Tibial nerve (tissue), 4 donors: ENCODE results near the gene ERLEC1. TPM values are rescaled to one million over a fixed set of nuclear protein-coding genes. Genes with fewer than 3 reads are reported as not detected.

Source experiments
- DNase-seq, 2 donors: peaks; one replicate each; pipeline ENCODE4 v3.0.0-alpha.2; 2019; ENCODE audit warnings: low spot score in 2 of 2
- H3K27ac ChIP-seq, 4 donors: fragments of 200-600 bp; sonication (generic) in 3 of 4; one replicate each; pipeline ENCODE4 v1.5.1; 2017 to 2019; ENCODE audit warnings: mild to moderate bottlenecking in 1 of 4
- H3K27me3 ChIP-seq, 2 donors: fragments of 200-600 bp; sonication (generic) in 1 of 2; one replicate each; pipeline versions ENCODE4 v1.5.1 to v1.6.0; 2017 to 2019
- H3K36me3 ChIP-seq, 3 donors: fragments of 200-600 bp; sonication (generic); one replicate each; pipeline ENCODE4 v1.5.1; 2018 to 2019
- H3K4me1 ChIP-seq, 4 donors: fragments of 200-600 bp; sonication (generic) in 3 of 4; one replicate each; pipeline ENCODE4 v1.5.1; 2017 to 2019
- H3K4me3 ChIP-seq, 4 donors: fragments of 200-600 bp; sonication (generic) in 3 of 4; one replicate each; pipeline ENCODE4 v1.5.1; 2017 to 2019; ENCODE audit warnings: mild to moderate bottlenecking in 1 of 4, moderate library complexity in 1 of 4
- H3K9me3 ChIP-seq, 4 donors: fragments of 200-600 bp; sonication (generic) in 3 of 4; one replicate each; pipeline ENCODE4 v1.5.1; 2017 to 2019
- EP300 ChIP-seq, 2 donors: sonication (generic); formaldehyde crosslinking; IDR thresholded peaks; one replicate each; pipeline ENCODE4 v1.6.1; 2017; ENCODE audit warnings: antibody characterized with exemption in 2 of 2, mild to moderate bottlenecking in 1 of 2
- POLR2A ChIP-seq, 2 donors: fragments of 450-650 bp; IDR thresholded peaks; one replicate each; pipeline ENCODE4 v1.6.1; 2017; ENCODE audit warnings: antibody characterized with exemption in 2 of 2, mild to moderate bottlenecking in 2 of 2, moderate library complexity in 2 of 2
- WGBS, 2 donors: methylation state at CpG; one replicate each; pipeline ENCODE4 v1.1.5; 2018; 5-methylcytosine and 5-hydroxymethylcytosine counted together
- total RNA-seq, 4 donors: library from RNA; depleted of rRNA; stranded (reverse); fragments of >200 nt; gene quantifications; one replicate each; pipeline ENCODE4 v1.1.0, GENCODE V29; 2016
- TF ChIP-seq, protein P1 (sequence below), 5 experiments: fragments of 200-600 bp in 3 of 5; fragments of 450-650 bp in 2 of 5; sonication (generic) in 3 of 5; IDR thresholded peaks; one replicate each; pipeline ENCODE4 v1.5.1; 2016 to 2019; ENCODE audit warnings: antibody characterized with exemption in 5 of 5, mild to moderate bottlenecking in 3 of 5, moderate library complexity in 2 of 5

Gene ERLEC1
- total RNA-seq, 4 donors from 2014 or later: 90.8 to 102 (median 97.2) TPM

- no peak overlapping the region for H3K27ac ChIP-seq
- no peak for DNase-seq
- peaks cover 0 to 24% (median 7%) of the 10 kb centered on the region in 4 donors for H3K4me1 ChIP-seq
- 88 to 90% methylated on average over 15 of the region's 15 CpGs for WGBS, 2 donors
- no peak for TF ChIP-seq POLR2A (IDR thresholded peaks at IDR 0.05)
- TF ChIP-seq EP300 (IDR thresholded peaks at IDR 0.05): no peak
- no peaks in the 10 kb centered on the region for H3K27me3 ChIP-seq
- no peaks in the 10 kb centered on the region for H3K9me3 ChIP-seq
- peaks cover 0 to 4% (median 0%) of the 10 kb centered on the region in 3 donors for H3K36me3 ChIP-seq
- no peak overlapping the region for H3K4me3 ChIP-seq
These were observed 17.4 kb upstream of the ERLEC1 start for GRCh38 chr2:53769318-53769945.

DNA sequence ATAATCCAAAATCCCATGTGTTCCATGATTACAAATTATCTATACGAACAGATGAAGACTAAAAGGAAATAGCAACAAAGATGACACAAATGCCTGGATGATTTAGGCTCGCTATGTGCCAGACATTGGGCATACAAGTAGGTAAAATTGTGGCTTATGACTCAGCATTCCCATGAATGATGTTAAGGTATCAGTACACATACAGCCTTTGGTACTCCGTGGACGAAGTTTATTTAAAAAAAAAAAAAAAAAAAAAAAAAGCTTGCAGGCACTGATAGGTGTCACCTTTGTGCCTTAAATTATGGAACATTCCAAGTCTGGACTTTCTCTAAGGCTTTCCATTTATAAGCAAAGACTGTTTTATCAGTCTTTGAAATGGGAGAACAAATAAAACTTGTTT, 16.6 kb upstream of the ERLEC1 start:
- 89% methylated on average over 4 of the region's 4 CpGs for WGBS, 2 donors
- Histone ChIP-seq H3K4me1 (peaks cover 0 to 24% (median 7%) of the 10 kb centered on the region in 4 donors), H3K4me3 (no peak overlapping the region), H3K36me3 (peaks cover 0 to 4% (median 0%) of the 10 kb centered on the region in 3 donors), H3K27me3 (no peaks in the 10 kb centered on the region), H3K27ac (no peak overlapping the region), H3K9me3 (no peaks in the 10 kb centered on the region)
- no peak for DNase-seq
- TF ChIP-seq, protein P1, sequence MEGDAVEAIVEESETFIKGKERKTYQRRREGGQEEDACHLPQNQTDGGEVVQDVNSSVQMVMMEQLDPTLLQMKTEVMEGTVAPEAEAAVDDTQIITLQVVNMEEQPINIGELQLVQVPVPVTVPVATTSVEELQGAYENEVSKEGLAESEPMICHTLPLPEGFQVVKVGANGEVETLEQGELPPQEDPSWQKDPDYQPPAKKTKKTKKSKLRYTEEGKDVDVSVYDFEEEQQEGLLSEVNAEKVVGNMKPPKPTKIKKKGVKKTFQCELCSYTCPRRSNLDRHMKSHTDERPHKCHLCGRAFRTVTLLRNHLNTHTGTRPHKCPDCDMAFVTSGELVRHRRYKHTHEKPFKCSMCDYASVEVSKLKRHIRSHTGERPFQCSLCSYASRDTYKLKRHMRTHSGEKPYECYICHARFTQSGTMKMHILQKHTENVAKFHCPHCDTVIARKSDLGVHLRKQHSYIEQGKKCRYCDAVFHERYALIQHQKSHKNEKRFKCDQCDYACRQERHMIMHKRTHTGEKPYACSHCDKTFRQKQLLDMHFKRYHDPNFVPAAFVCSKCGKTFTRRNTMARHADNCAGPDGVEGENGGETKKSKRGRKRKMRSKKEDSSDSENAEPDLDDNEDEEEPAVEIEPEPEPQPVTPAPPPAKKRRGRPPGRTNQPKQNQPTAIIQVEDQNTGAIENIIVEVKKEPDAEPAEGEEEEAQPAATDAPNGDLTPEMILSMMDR (IDR thresholded peaks at IDR 0.05): no peak
- TF ChIP-seq POLR2A (IDR thresholded peaks at IDR 0.05): no peak
- no peak for TF ChIP-seq EP300 (IDR thresholded peaks at IDR 0.05)

DNA sequence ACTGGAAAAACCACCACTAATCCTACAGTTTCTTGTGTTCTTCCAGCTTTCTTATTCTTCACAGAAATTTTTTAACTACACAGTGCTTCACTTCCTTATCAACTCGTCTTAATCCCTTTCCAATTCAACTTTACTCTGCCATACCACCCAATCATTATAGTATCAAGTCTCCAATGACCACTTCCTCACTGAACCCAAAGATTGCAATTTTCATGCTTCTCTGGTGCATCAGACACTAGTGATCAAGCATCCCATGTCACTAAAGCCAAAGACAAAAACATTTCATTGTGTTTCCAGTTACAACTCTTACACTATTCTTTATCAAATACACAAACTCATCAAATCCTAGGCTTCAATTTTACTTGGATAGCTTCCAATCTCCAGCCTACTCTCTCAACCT, 9.7 kb upstream of the ERLEC1 start:
- WGBS, 2 donors: 56 to 57% methylated on average over 1 of the region's 1 CpG
- Histone ChIP-seq H3K4me3 (no peak overlapping the region), H3K4me1 (no peaks in the 10 kb centered on the region), H3K27me3 (no peaks in the 10 kb centered on the region), H3K27ac (no peak overlapping the region), H3K9me3 (no peaks in the 10 kb centered on the region), H3K36me3 (peaks cover 0 to 28% (median 0%) of the 10 kb centered on the region in 3 donors)
- no peak for DNase-seq
- no peak for TF ChIP-seq POLR2A (IDR thresholded peaks at IDR 0.05)
- TF ChIP-seq, protein P1 (IDR thresholded peaks at IDR 0.05): no peak
- no peak for TF ChIP-seq EP300 (IDR thresholded peaks at IDR 0.05)

DNA sequence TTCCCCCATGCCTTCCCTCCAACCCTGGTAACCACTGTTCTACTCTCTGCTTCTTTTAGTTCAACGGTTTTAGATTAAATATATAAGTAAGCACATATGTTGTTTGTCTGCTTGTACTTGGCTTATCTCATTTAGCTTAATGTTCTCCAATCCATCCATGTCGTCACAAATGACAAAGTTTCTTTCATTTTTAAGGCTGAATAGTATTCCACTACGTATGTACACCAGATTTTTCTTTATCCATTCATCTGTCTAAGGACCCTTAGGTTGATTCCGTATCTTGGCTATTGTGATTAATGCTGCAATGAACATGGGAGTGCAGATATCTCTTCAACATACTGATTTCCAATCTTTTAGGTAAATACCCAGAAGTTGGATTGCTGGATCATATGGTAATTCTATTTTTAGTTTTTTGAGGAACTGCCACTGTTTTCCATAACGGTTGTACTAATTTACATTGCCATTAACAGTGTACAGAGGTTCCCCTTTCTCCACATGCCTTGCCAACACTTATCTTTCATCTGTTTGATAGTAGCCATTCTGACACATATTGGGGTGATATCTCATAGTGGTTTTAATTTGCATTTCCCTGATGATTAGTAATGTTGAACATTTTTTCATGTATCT, 8.2 kb upstream of the ERLEC1 start:
- peaks cover 0 to 28% (median 0%) of the 10 kb centered on the region in 3 donors for H3K36me3 ChIP-seq
- TF ChIP-seq, protein P1 (IDR thresholded peaks at IDR 0.05): no peak
- TF ChIP-seq EP300 (IDR thresholded peaks at IDR 0.05) (no peak), POLR2A (IDR thresholded peaks at IDR 0.05) (no peak)
- no peaks in the 10 kb centered on the region for H3K9me3 ChIP-seq
- H3K4me3 ChIP-seq: no peak overlapping the region
- no peaks in the 10 kb centered on the region for H3K4me1 ChIP-seq
- WGBS, 2 donors: 90 to 93% methylated on average over 5 of the region's 5 CpGs
- no peak overlapping the region for H3K27ac ChIP-seq
- DNase-seq: no peak
- H3K27me3 ChIP-seq: no peaks in the 10 kb centered on the region

GRCh38 chr2:53780056-53780455, 6.8 kb upstream of the ERLEC1 start:
- 91 to 93% methylated on average over 4 of the region's 4 CpGs for WGBS, 2 donors
- H3K4me1 ChIP-seq: peaks cover 0 to 12% (median 4%) of the 10 kb centered on the region in 4 donors
- DNase-seq: no peak
- no peak overlapping the region for H3K4me3 ChIP-seq
- peaks cover 0 to 25% (median 0%) of the 10 kb centered on the region in 3 donors for H3K36me3 ChIP-seq
- no peaks in the 10 kb centered on the region for H3K9me3 ChIP-seq
- TF ChIP-seq POLR2A (IDR thresholded peaks at IDR 0.05): no peak
- TF ChIP-seq, protein P1 (IDR thresholded peaks at IDR 0.05): no peak
- TF ChIP-seq EP300 (IDR thresholded peaks at IDR 0.05): no peak
- H3K27me3 ChIP-seq: no peaks in the 10 kb centered on the region
- H3K27ac ChIP-seq: no peak overlapping the region
